Mononuclear cell (primary cell): Measurements from ENCODE around the gene MSH5. TPM values are rescaled to one million over a fixed set of nuclear protein-coding genes. Genes with fewer than 3 reads are reported as not detected.

Experiments used
- H3K27me3 ChIP-seq: 2 replicates; pipeline ENCODE4 v1.6.0; 2011; ENCODE audit warnings: low read length, control low read depth; ENCODE audit not compliant: insufficient read depth
- H3K4me1 ChIP-seq: 2 replicates; pipeline ENCODE4 v1.5.1; 2011; ENCODE audit warnings: mild to moderate bottlenecking, low read length, control low read depth; ENCODE audit not compliant: insufficient read depth
- H3K4me3 ChIP-seq: 2 replicates; pipeline ENCODE4 v1.5.1; 2011; ENCODE audit warnings: mild to moderate bottlenecking, low read length, moderate library complexity
- H3K9me3 ChIP-seq: 2 replicates; pipeline ENCODE4 v1.5.1; 2011; ENCODE audit warnings: low read depth, mild to moderate bottlenecking, control low read depth, low read length
- total RNA-seq: library from RNA; depleted of rRNA; stranded (reverse); fragments of >200 nt; gene quantifications from one replicate; pipeline ENCODE4 v1.2.3, GENCODE V29; 2012

Gene MSH5
- total RNA-seq, 1 donor = 6.1 TPM

- no peak within 1 kb of the TSS for H3K4me3 ChIP-seq
- H3K9me3 ChIP-seq = no peaks in the 10 kb centered on the region
- no peaks in the 10 kb centered on the region for H3K27me3 ChIP-seq
- H3K4me1 ChIP-seq = peaks cover 14% of the 10 kb centered on the region
Measured at GRCh38 chr6:31721351-31722020, 18.3 kb upstream of the MSH5 start, which contains the start of gene LY6G6C. TSS of gene LY6G6C (minus strand) at chr6:31721746. CDS start at chr6:31721679, 67 bp downstream.

DNA sequence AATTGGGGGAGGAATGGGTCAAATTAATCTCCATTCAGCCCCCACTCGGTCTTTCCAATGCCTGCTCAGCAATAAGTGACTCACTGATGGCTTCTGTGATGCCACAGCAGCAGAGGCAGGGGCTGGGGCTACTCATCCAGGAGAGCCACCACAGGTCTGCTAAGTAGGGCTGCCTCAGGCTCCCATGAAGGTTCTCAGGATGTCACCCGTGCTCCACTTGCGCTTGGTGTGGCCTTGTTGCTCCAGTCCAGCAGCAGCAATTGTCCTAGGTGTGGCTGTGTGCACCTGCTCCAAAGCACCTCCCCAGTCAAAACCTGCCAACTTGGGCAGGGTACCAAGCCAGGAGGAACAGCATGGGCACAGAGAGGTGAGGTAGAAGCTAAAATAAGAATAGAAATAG, 17.6 kb upstream of the MSH5 start:
- H3K4me1 ChIP-seq = peaks cover 21% of the 10 kb centered on the region
- no peaks in the 10 kb centered on the region for H3K9me3 ChIP-seq
- no peaks in the 10 kb centered on the region for H3K27me3 ChIP-seq
- H3K4me3 ChIP-seq = no peak overlapping the region

GRCh38 chr6:31723245-31723979, 16.4 kb upstream of the MSH5 start, which contains the start of gene MPIG6B:
TSS of gene MPIG6B (plus strand) at chr6:31723373. CDS start at chr6:31723384, 11 bp downstream.
- peaks cover 33% of the 10 kb centered on the region for H3K4me1 ChIP-seq
- H3K9me3 ChIP-seq = no peaks in the 10 kb centered on the region
- no peak within 1 kb of the TSS for H3K4me3 ChIP-seq
- H3K27me3 ChIP-seq = no peaks in the 10 kb centered on the region

GRCh38 chr6:31723980-31724691, 15.7 kb upstream of the MSH5 start:
- peaks cover 40% of the 10 kb centered on the region for H3K4me1 ChIP-seq
- no peaks in the 10 kb centered on the region for H3K27me3 ChIP-seq
- H3K4me3 ChIP-seq = no peak overlapping the region
- no peaks in the 10 kb centered on the region for H3K9me3 ChIP-seq

DNA sequence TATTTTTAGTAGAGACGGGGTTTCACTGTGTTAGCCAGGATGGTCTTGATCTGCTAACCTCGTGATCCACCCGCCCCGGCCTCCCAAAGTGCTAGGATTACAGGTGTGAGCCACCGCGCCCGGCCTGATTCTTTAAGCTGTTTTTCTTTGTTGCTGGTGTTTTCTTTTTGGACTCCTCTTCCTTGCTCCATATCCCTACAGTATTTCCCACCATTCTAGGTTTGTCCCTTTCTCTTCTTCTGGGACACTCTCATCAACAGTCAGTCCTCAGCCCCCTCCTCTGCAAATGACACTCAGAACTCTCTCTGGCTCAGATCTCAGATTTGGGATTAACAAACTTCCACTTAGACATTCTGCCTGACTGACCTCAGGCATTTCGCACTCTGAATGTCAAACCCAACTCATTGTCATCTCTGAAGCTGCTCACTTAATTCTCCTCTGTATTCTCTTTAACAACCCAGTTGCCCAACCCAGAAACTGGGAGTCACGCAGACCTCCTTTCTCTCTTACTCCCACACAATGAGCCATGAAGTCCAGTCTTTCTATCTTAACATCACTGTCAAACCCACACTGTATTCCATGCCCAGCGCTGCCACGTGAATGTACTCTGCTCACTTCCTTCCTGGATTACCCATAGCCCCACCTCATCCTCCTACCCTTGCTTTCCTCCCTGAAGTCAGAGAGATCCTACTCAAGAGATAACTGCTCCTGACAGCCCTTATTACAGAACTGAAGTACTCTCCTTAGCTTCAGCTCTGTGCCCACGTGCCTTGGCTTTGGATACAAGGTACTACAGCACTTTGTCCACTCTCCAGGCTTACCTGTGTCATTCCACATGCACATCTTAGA, 14.1 kb upstream of the MSH5 start:
- H3K4me1 ChIP-seq = peaks cover 56% of the 10 kb centered on the region
- no peaks in the 10 kb centered on the region for H3K27me3 ChIP-seq
- no peak overlapping the region for H3K4me3 ChIP-seq
- H3K9me3 ChIP-seq = no peaks in the 10 kb centered on the region

- Histone ChIP-seq H3K27me3 (no peaks in the 10 kb centered on the region), H3K9me3 (no peaks in the 10 kb centered on the region), H3K4me1 (peaks cover 64% of the 10 kb centered on the region), H3K4me3 (no peak overlapping the region)
Measured at GRCh38 chr6:31727034-31727716, 12.6 kb upstream of the MSH5 start.

GRCh38 chr6:31727717-31728671, 11.8 kb upstream of the MSH5 start:
- peaks cover 71% of the 10 kb centered on the region for H3K4me1 ChIP-seq
- no peaks in the 10 kb centered on the region for H3K9me3 ChIP-seq
- no peak overlapping the region for H3K4me3 ChIP-seq
- H3K27me3 ChIP-seq = no peaks in the 10 kb centered on the region

DNA sequence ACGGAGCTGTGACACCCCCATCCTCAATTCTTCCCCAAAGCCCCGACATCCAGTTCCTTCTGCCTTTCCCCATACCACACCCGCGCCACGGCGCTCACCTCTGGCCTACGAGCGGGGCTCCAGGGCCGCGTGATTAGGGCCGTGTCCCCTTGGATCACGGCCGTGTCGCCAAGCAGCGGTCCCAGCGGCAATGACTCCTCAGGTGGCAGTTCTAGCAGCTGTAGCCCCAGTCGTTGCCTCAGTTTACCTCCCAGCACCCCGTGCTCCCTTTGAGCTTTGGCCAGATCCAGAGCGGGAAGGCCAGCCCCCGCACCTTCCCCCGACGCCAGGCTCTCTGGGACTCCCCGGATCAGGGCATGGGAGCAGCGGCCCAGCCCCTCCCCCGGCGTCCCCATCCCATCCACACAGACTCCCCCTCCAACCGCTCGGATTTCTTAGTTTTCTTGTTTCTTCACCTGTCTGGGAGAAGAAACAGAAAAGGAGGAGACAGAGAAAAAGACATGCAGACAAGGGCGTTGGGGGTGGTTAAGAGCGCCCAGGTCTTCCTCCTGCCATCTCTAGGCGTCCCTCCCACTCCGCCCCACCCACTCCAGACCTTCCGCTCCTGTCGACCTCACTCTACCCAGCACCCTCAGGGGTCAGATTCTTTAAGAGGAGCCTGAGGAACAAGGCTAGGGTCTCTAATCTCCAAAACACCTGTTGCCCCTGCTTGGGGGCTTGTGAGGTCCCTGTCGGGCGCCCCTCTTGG, 10.9 kb upstream of the MSH5 start, which contains the start of gene DDAH2:
Gene DDAH2 (minus strand): TSS at position 533 of the 748 bp plus-strand sequence. CDS start 138 bp downstream, at position 395.
- H3K4me1 ChIP-seq = peaks cover 77% of the 10 kb centered on the region

DNA sequence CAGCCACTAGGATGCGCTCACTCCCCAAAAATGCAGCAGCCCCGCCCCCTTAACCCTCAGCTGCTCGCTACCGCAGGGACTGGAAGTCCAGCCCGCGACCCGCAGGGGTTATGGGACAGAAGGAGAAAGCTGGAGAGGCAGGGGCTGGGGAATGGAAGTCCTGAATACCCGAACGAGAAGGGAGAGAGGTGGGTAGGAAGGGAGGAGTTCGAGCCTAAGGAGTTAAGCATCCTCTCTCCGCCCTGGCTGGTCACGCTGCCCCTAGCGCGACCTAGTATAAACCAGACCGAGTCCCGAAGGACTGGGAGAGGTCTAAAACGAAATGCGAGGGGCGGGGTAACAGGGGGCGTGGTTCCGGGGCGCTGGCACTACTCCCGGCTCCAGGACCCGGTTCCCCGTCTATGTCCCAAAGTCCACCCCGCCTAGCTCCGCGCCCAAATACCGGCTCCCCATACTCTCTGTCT, 10.3 kb upstream of the MSH5 start:
- no peaks in the 10 kb centered on the region for H3K9me3 ChIP-seq
- H3K4me3 ChIP-seq = peak overlapping the region; percentile 73
- no peaks in the 10 kb centered on the region for H3K27me3 ChIP-seq
- peaks cover 83% of the 10 kb centered on the region for H3K4me1 ChIP-seq

More for the DNA sequence above, 10.9 kb upstream of the MSH5 start, which contains the start of gene DDAH2:
- H3K27me3 ChIP-seq = no peaks in the 10 kb centered on the region
- H3K4me3 ChIP-seq = peak within 1 kb of the TSS; percentile 73
- H3K9me3 ChIP-seq = no peaks in the 10 kb centered on the region

DNA sequence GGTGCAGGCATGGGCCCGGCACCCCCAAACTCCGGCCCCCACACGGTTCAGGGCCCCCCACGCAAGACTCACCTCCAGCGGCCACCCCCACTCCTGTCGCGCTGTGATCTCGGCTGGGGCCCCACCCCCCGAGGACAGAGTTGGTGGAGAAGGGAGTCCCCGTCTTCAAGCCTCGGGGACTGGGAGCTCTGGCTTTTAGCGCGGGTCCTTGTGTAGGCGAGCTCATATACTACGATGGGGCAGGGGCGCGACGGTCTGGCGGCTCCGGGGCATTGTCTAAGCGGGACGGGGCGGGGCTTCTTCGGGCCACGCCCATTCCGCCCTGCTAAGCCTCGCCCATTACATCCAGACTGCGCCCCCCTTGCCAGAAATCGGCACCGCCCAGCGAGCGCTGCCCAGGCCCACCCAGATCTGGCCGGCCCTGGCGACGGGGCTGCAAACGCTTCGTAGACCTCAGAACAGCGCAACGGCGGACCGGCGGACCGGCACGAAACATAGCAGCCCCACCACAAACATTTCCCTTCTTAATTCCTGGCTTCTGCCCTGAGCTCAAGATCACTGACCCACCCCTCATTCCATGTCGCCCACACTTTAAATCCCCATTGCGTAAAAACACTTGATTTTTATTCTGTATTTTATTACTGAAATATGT, 9.7 kb upstream of the MSH5 start:
- peak overlapping the region; percentile 73 for H3K4me3 ChIP-seq
- H3K27me3 ChIP-seq = no peaks in the 10 kb centered on the region

GRCh38 chr6:31730631-31731086, 9.1 kb upstream of the MSH5 start:
- H3K4me1 ChIP-seq = peaks cover 83% of the 10 kb centered on the region
- H3K9me3 ChIP-seq = no peaks in the 10 kb centered on the region
- H3K27me3 ChIP-seq = no peaks in the 10 kb centered on the region
- no peak overlapping the region for H3K4me3 ChIP-seq

More for the DNA sequence above, 9.7 kb upstream of the MSH5 start:
- peaks cover 85% of the 10 kb centered on the region for H3K4me1 ChIP-seq
- H3K9me3 ChIP-seq = no peaks in the 10 kb centered on the region

- H3K4me1 ChIP-seq = peaks cover 77% of the 10 kb centered on the region
- H3K27me3 ChIP-seq = no peaks in the 10 kb centered on the region
- no peaks in the 10 kb centered on the region for H3K9me3 ChIP-seq
- no peak overlapping the region for H3K4me3 ChIP-seq
Measured at GRCh38 chr6:31732029-31732428, 7.8 kb upstream of the MSH5 start.
